Measurements from ENCODE around the gene PLCL1. TPM values are rescaled to one million over a fixed set of nuclear protein-coding genes. Genes with fewer than 3 reads are reported as not detected.

PLCL1 gene
- polyA plus RNA-seq, 3 donors: 0.69 to 1.4 (median 0.79) TPM

- no peaks in the 10 kb centered on the region for H3K27me3 ChIP-seq (ENCODE audit: control insufficient read depth in 2 of 2, insufficient read depth in 2 of 2, low read length in 2 of 2)
- no peak overlapping the region for H2AFZ ChIP-seq (ENCODE audit: insufficient read depth, low read depth, low read length, poor library complexity, severe bottlenecking)
- H3K79me2 ChIP-seq (ENCODE audit: insufficient read depth, low read length): no peaks in the 10 kb centered on the region
- peaks cover 13% of the 10 kb centered on the region for H3K4me1 Mint-ChIP-seq
- H3K27me3 Mint-ChIP-seq (ENCODE audit: low read depth in 3 of 3): no peaks in the 10 kb centered on the region
- H3K4me3 ChIP-seq (replicated peaks in 1 of 3; ENCODE audit: low read depth in 2 of 3, low read length in 3 of 3): no peak overlapping the region
- H3K9me3 ChIP-seq (replicated peaks in 1 of 2; ENCODE audit: control insufficient read depth in 1 of 2, insufficient read depth in 1 of 2, low read length in 2 of 2): no peaks in the 10 kb centered on the region
- no peaks in the 10 kb centered on the region for H3K36me3 Mint-ChIP-seq
- no peak overlapping the region for H3K27ac Mint-ChIP-seq
- H3K9me3 Mint-ChIP-seq: peaks cover 0 to 2% (median 0%) of the 10 kb centered on the region in 7 donors
- peaks cover 9 to 16% of the 10 kb centered on the region in 2 donors for H3K4me1 ChIP-seq (ENCODE audit: control insufficient read depth in 1 of 2, insufficient read depth in 2 of 2, low read length in 2 of 2)
- H3K36me3 ChIP-seq (replicated peaks in 1 of 2; ENCODE audit: control insufficient read depth in 1 of 2, insufficient read depth in 2 of 2, low read length in 2 of 2): no peaks in the 10 kb centered on the region
- no peak overlapping the region for H3K4me3 Mint-ChIP-seq
- H3K9ac ChIP-seq (ENCODE audit: insufficient read depth, low read length, poor library complexity, severe bottlenecking): no peak overlapping the region
- H3K4me2 ChIP-seq (replicated peaks; ENCODE audit: extremely low read depth, low read length, poor library complexity, severe bottlenecking): no peak overlapping the region
- intact Hi-C loops (cut with micrococcal nuclease): no loop called here
- no peak overlapping the region for H3K27ac ChIP-seq (ENCODE audit: low read depth in 1 of 2, low read length in 2 of 2)
- H4K20me1 ChIP-seq (ENCODE audit: insufficient read depth, low read length): no peaks in the 10 kb centered on the region
- no peak for TF ChIP-seq CTCF (IDR thresholded peaks at IDR 0.05)
- DNase-seq: no peak
Measured at GRCh38 chr2:197839856-197840255, 35.5 kb downstream of the PLCL1 start.

GRCh38 chr2:197846128-197846527 lies 41.7 kb downstream of the PLCL1 start:
- Histone ChIP-seq H4K20me1 (ENCODE audit: insufficient read depth, low read length) (no peaks in the 10 kb centered on the region), H3K4me2 (replicated peaks; ENCODE audit: extremely low read depth, low read length, poor library complexity, severe bottlenecking) (no peak overlapping the region), H3K27me3 (ENCODE audit: control insufficient read depth in 2 of 2, insufficient read depth in 2 of 2, low read length in 2 of 2) (no peaks in the 10 kb centered on the region), H2AFZ (ENCODE audit: insufficient read depth, low read depth, low read length, poor library complexity, severe bottlenecking) (no peak overlapping the region), H3K4me3 (replicated peaks in 1 of 3; ENCODE audit: low read depth in 2 of 3, low read length in 3 of 3) (no peak overlapping the region), H3K27ac (ENCODE audit: low read depth in 1 of 2, low read length in 2 of 2) (no peak overlapping the region), H3K9me3 (replicated peaks in 1 of 2; ENCODE audit: control insufficient read depth in 1 of 2, insufficient read depth in 1 of 2, low read length in 2 of 2) (no peaks in the 10 kb centered on the region), H3K9ac (ENCODE audit: insufficient read depth, low read length, poor library complexity, severe bottlenecking) (no peak overlapping the region), H3K36me3 (replicated peaks in 1 of 2; ENCODE audit: control insufficient read depth in 1 of 2, insufficient read depth in 2 of 2, low read length in 2 of 2) (no peaks in the 10 kb centered on the region), H3K79me2 (ENCODE audit: insufficient read depth, low read length) (no peaks in the 10 kb centered on the region), H3K4me1 (ENCODE audit: control insufficient read depth in 1 of 2, insufficient read depth in 2 of 2, low read length in 2 of 2) (no peaks in the 10 kb centered on the region)
- H3K9me3 Mint-ChIP-seq: no peaks in the 10 kb centered on the region
- WGBS (ENCODE audit: insufficient coverage): 100% methylated on average over 1 of the region's 2 CpGs
- TF ChIP-seq CTCF (IDR thresholded peaks at IDR 0.05): no peak
- no peak overlapping the region for H3K27ac Mint-ChIP-seq
- no peaks in the 10 kb centered on the region for H3K36me3 Mint-ChIP-seq
- no peak for DNase-seq
- H3K4me1 Mint-ChIP-seq: no peaks in the 10 kb centered on the region
- intact Hi-C loops (cut with micrococcal nuclease): no loop called here
- H3K4me3 Mint-ChIP-seq: no peak overlapping the region
- peaks cover 0 to 2% (median 0%) of the 10 kb centered on the region in 3 donors for H3K27me3 Mint-ChIP-seq (ENCODE audit: low read depth in 3 of 3)

Data from CD14-positive monocyte (primary cell).